WTC11 (cell line): ENCODE results near the gene ELP4.

Experiments used
- E2F4 ChIP-seq: sonication (generic); formaldehyde crosslinking; IDR thresholded peaks from 2 replicates; pipeline ENCODE4 v1.8.1; 2022; ENCODE audit warnings: low read depth, mild to moderate bottlenecking, moderate library complexity, missing genetic modification reagents, borderline replicate concordance
- MAX ChIP-seq: sonication (generic); formaldehyde crosslinking; IDR thresholded peaks from 2 replicates; pipeline ENCODE4 v1.8.0; 2022; ENCODE audit warnings: mild to moderate bottlenecking, missing genetic modification reagents
- ZNF423 ChIP-seq: fragments of 250-450 bp; sonication (Bioruptor Pico); IDR thresholded peaks from 2 replicates; pipeline ENCODE4 v2.1.2; 2022; ENCODE audit warnings: mild to moderate bottlenecking, moderate library complexity

DNA sequence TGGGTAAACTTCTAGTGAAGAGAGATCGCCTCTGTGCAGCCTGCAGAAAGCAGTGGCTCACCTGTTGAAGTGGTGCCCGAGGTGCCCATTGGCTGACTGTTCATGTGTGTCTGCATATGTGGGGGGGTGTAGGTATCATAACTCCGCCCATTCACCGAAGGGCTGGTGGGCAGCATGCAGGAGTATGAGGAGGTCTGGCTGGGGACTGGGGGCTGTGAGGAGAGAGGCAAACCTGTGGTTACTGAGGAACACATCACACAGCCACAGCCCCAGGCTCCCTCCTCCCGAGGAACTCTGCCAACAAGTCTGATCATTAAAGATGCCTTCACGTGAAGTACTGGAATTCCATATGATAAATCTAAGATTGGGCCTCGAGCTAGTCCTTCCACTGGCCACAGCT lies 281.1 kb downstream of the ELP4 start:
- TF ChIP-seq MAX (CRISPR knock-in tag) (no peak), ZNF423 (CRISPR knock-in tag) (no peak), E2F4 (no peak)
